Mesothelial cell of epicardium (in vitro differentiated cells): ENCODE measurements around the gene ERAL1. TPM values are rescaled to one million over a fixed set of nuclear protein-coding genes. Genes with fewer than 3 reads are reported as not detected.

Experiments
- DNase-seq, 2 experiments: peaks; one replicate each; pipeline ENCODE4 v3.0.0; 2021; ENCODE audit warnings: low spot score in 2 of 2; ENCODE audit not compliant: unreplicated experiment in 2 of 2
- H3K27ac Mint-ChIP-seq: 2 replicates; pipeline ENCODE4 v1.8.0; 2021; ENCODE audit warnings: mixed read lengths
- H3K27me3 Mint-ChIP-seq: 2 replicates; pipeline ENCODE4 v1.8.0; 2021; ENCODE audit warnings: low read depth, mixed read lengths
- H3K36me3 Mint-ChIP-seq: 2 replicates; pipeline ENCODE4 v1.8.0; 2021; ENCODE audit warnings: mixed read lengths
- H3K4me1 Mint-ChIP-seq: 2 replicates; pipeline ENCODE4 v1.8.0; 2021; ENCODE audit warnings: mixed read lengths
- H3K4me3 Mint-ChIP-seq: 2 replicates; pipeline ENCODE4 v1.8.0; 2021; ENCODE audit warnings: mild to moderate bottlenecking, moderate library complexity, mixed read lengths
- H3K9me3 Mint-ChIP-seq: 2 replicates; pipeline ENCODE4 v1.8.0; 2021; ENCODE audit warnings: mixed read lengths
- CTCF ChIP-seq: fragments of 200-600 bp; sonication (generic); IDR thresholded peaks from one replicate; pipeline ENCODE4 v1.5.0; 2021; ENCODE audit warnings: antibody characterized with exemption; ENCODE audit not compliant: unreplicated experiment
- total RNA-seq: library from RNA; stranded (reverse); gene quantifications from 3 replicates; pipeline ENCODE4 v1.2.1, GENCODE V29; 2021

The ERAL1 gene
- total RNA-seq, 1 donor from 2014 or later, result 37.4 TPM

DNA sequence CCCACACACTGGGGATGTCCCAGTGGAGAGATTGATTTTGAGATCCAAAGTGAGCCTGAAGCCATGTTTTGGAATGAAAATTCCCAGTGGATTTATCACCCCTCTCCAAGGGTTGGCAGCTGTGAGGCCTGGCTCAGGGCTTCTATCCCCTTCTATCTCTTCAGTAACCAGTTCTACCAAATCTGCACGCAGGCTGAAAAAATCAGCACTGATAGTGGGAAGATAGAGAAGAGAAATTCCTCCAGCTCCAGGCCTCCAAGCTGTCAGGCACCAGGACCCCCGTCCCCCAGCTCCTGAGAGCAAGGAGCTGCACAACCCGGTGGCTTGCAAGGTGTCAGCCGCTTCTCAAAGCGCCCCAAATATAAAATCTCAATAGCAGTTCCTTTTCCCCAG, 41.7 kb downstream of the ERAL1 start:
- Mint-ChIP-seq H3K36me3 (peaks cover 3% of the 10 kb centered on the region), H3K27ac (peak overlapping the region; percentile 92), H3K9me3 (no peaks in the 10 kb centered on the region), H3K4me1 (peaks cover 19% of the 10 kb centered on the region), H3K4me3 (peak overlapping the region; percentile 87), H3K27me3 (no peaks in the 10 kb centered on the region)
- no peak for TF ChIP-seq CTCF
- DNase-seq, result no peak

GRCh38 chr17:28896884-28897768, 42.3 kb downstream of the ERAL1 start, which contains the start of gene FLOT2:
Gene FLOT2, minus strand, starts transcription at chr17:28897733. Its CDS starts 159 bp downstream, at chr17:28897574.
- DNase-seq, result peak; percentile 46 to 65
- Mint-ChIP-seq H3K4me1 (peaks cover 25% of the 10 kb centered on the region), H3K36me3 (peaks cover 3% of the 10 kb centered on the region), H3K27ac (peak within 1 kb of the TSS; percentile 92), H3K9me3 (no peaks in the 10 kb centered on the region), H3K4me3 (peak within 1 kb of the TSS; percentile 87), H3K27me3 (no peaks in the 10 kb centered on the region)
- peak; percentile 52 for TF ChIP-seq CTCF

DNA sequence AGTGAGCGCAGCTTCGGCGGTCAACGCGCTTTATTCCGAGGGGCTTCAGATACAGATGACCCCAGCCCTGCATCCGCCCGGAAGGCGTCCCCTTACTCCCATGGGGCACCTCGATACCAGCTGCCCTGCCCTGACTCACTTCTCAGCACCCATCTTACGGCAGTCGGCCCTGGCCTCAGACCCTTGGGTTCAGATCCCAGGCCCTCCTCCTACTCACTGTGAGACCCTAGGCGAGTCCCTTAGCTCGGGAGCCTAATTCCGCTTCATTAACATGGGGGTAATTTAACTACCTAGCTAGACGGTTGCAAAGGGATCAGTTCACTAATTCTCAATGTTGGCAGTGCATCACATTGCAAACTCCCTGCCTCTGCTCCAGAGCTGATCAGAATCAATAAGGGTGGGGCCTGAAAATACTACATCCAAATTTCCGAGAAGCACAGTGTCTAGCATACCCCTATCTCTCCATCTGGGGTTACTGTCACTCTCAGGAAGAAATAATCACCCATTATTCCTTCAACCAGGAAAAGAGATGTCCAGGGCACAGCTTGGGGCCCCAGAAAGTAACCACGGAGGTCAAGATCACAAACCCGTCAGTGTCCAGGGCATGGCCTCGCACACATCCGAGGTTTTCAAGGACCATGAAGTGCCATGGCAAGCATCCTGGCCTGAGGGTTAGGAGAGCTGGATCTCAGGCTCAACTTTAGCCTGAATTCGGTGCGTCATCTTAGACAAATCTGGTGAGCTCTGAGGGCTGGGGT, 43.1 kb downstream of the ERAL1 start:
- peak overlapping the region; percentile 88 for H3K27ac Mint-ChIP-seq
- TF ChIP-seq CTCF, result no peak
- no peak for DNase-seq
- peaks cover 3% of the 10 kb centered on the region for H3K36me3 Mint-ChIP-seq
- peak overlapping the region; percentile 87 for H3K4me3 Mint-ChIP-seq
- H3K9me3 Mint-ChIP-seq, result no peaks in the 10 kb centered on the region
- H3K4me1 Mint-ChIP-seq, result peaks cover 28% of the 10 kb centered on the region
- no peaks in the 10 kb centered on the region for H3K27me3 Mint-ChIP-seq

DNA sequence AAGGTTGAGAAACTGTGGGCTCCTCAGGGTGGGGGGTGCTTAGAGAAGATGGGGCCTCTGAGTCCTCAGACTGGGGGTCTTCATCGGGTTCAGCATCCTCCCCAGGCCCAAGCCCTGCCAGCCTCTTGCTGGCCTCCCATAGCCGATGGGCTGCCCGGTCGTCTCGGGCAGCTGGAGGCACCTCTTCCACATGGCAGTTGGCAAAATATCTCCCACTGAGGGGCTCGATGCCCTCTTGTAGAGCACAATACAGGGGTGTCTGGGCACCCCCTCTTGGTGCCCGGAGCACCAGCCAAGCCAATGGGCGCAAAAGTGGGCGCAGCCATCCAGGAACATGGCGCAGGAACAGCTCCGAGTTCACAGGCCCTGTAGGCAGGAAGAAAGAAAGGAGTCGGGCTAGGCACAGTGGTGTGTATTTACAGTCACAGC, 43.7 kb downstream of the ERAL1 start:
- H3K4me3 Mint-ChIP-seq, result peak overlapping the region; percentile 87
- H3K27me3 Mint-ChIP-seq, result no peaks in the 10 kb centered on the region
- DNase-seq, result no peak
- H3K27ac Mint-ChIP-seq, result no peak overlapping the region
- H3K9me3 Mint-ChIP-seq, result no peaks in the 10 kb centered on the region
- no peaks in the 10 kb centered on the region for H3K36me3 Mint-ChIP-seq
- H3K4me1 Mint-ChIP-seq, result peaks cover 28% of the 10 kb centered on the region
- no peak for TF ChIP-seq CTCF

- no peak for DNase-seq
- no peaks in the 10 kb centered on the region for H3K36me3 Mint-ChIP-seq
- H3K9me3 Mint-ChIP-seq, result no peaks in the 10 kb centered on the region
- no peaks in the 10 kb centered on the region for H3K27me3 Mint-ChIP-seq
- TF ChIP-seq CTCF, result no peak
- no peak overlapping the region for H3K27ac Mint-ChIP-seq
- peak overlapping the region; percentile 8 for H3K4me3 Mint-ChIP-seq
- peaks cover 28% of the 10 kb centered on the region for H3K4me1 Mint-ChIP-seq
Measured at GRCh38 chr17:28899212-28899815, 44.5 kb downstream of the ERAL1 start.
